ENCODE measurements around the gene CA5B.
A peak's percentile ranks its signal among the peaks of the same experiment; 100 is the strongest.
"Not testable (repeated sequence)": the region's sequence is repeated elsewhere in the genome, so short reads cannot be mapped to it uniquely, and the experiment has no call there.

The CA5B gene

GRCh38 chrX:15737959-15738902, at the start of gene CA5B:
Gene CA5B, plus strand, starts transcription at chrX:15738270. Its CDS starts 11,754 bp downstream, at chrX:15750024.
- DNase-seq (ENCODE audit: low spot score), result peak; percentile 100

GRCh38 chrX:15694941-15695451, 43.1 kb upstream of the CA5B start:
- DNase-seq (ENCODE audit: low spot score), result no peak

- no peak for DNase-seq (ENCODE audit: low spot score)
Measured at GRCh38 chrX:15696516-15696915, 41.6 kb upstream of the CA5B start.

GRCh38 chrX:15702488-15703371, 35.3 kb upstream of the CA5B start:
- no peak for DNase-seq (ENCODE audit: low spot score)

GRCh38 chrX:15703809-15704208, 34.3 kb upstream of the CA5B start:
- not testable (repeated sequence) for DNase-seq (ENCODE audit: low spot score)

- DNase-seq (ENCODE audit: low spot score), result not testable (repeated sequence)
Measured at GRCh38 chrX:15704273-15704672, 33.8 kb upstream of the CA5B start.

- no peak for DNase-seq (ENCODE audit: low spot score)
Measured at GRCh38 chrX:15714529-15714928, 23.5 kb upstream of the CA5B start.

GRCh38 chrX:15718283-15718970, 19.6 kb upstream of the CA5B start:
- DNase-seq (ENCODE audit: low spot score), result no peak

GRCh38 chrX:15719324-15719968, 18.6 kb upstream of the CA5B start:
- DNase-seq (ENCODE audit: low spot score), result no peak

GRCh38 chrX:15721911-15722310, 16.2 kb upstream of the CA5B start:
- no peak for DNase-seq (ENCODE audit: low spot score)

GRCh38 chrX:15723887-15724517, 14.1 kb upstream of the CA5B start:
- no peak for DNase-seq (ENCODE audit: low spot score)

- no peak for DNase-seq (ENCODE audit: low spot score)
Measured at GRCh38 chrX:15724911-15725310, 13.2 kb upstream of the CA5B start.

GRCh38 chrX:15731368-15731767, 6.7 kb upstream of the CA5B start:
- DNase-seq (ENCODE audit: low spot score), result not testable (repeated sequence)

- no peak for DNase-seq (ENCODE audit: low spot score)
Measured at GRCh38 chrX:15737190-15737958, 696 bp upstream of the CA5B start.

GRCh38 chrX:15739886-15740285, 1.8 kb downstream of the CA5B start:
- DNase-seq (ENCODE audit: low spot score), result no peak

GRCh38 chrX:15744181-15744867, 6.3 kb downstream of the CA5B start:
- DNase-seq (ENCODE audit: low spot score), result no peak

- no peak for DNase-seq (ENCODE audit: low spot score)
Measured at GRCh38 chrX:15745179-15745578, 7.1 kb downstream of the CA5B start.

- not testable (repeated sequence) for DNase-seq (ENCODE audit: low spot score)
Measured at GRCh38 chrX:15746651-15747050, 8.6 kb downstream of the CA5B start.

GRCh38 chrX:15747626-15748173, 9.6 kb downstream of the CA5B start:
- peak; percentile 50 for DNase-seq (ENCODE audit: low spot score)
